ENCODE results near the gene TBCCD1.

Gene TBCCD1

GRCh38 chr3:186612065-186612464, 44.9 kb upstream of the TBCCD1 start:
- no peak for TF ChIP-seq CTCF (IDR thresholded peaks at IDR 0.05; ENCODE audit: low read depth, low read length)
- DNase-seq (ENCODE audit: extremely low read depth, low read depth), result no peak

- peak; percentile 29 for TF ChIP-seq CTCF (IDR thresholded peaks at IDR 0.05; ENCODE audit: low read depth, low read length)
- no peak for DNase-seq (ENCODE audit: extremely low read depth, low read depth)
These were observed 42.2 kb upstream of the TBCCD1 start for GRCh38 chr3:186609247-186609868.

DNA sequence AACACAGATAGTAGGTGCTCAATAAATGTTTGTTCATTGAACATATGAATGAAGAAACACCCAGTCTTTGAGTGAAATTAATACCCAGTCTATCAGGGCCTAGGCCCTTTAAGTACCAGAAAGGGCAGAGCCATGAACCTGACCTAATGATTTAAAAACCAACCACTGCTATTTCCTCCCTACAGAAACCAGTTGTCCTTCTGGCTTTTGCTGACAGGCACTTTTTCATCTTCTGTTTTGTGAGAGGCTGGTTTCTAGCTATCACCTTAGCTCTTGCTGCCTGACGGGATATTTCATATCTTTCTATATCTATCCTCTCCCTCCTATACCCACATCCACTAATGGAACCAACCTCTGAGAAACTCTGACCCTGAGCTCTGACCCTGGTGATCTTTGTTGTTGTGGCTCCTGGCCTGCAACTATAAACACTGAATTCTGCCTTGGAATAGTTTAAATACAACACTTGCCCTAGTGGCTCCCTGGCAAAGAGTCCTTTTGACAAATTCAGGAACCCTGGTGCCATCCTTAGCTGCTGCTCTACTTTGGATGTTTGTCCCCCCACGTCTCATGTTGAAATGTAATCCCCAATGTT, 41.6 kb upstream of the TBCCD1 start:
- no peak for TF ChIP-seq CTCF (IDR thresholded peaks at IDR 0.05; ENCODE audit: low read depth, low read length)
- DNase-seq (ENCODE audit: extremely low read depth, low read depth), result no peak

- DNase-seq (ENCODE audit: extremely low read depth, low read depth), result no peak
- no peak for TF ChIP-seq CTCF (IDR thresholded peaks at IDR 0.05; ENCODE audit: low read depth, low read length)
These were observed 38.7 kb upstream of the TBCCD1 start for GRCh38 chr3:186605561-186606545.

- no peak for DNase-seq (ENCODE audit: extremely low read depth, low read depth)
- TF ChIP-seq CTCF (IDR thresholded peaks at IDR 0.05; ENCODE audit: low read depth, low read length), result no peak
These were observed 37.9 kb upstream of the TBCCD1 start for GRCh38 chr3:186605078-186605477.

- DNase-seq (ENCODE audit: extremely low read depth, low read depth), result no peak
- TF ChIP-seq CTCF (IDR thresholded peaks at IDR 0.05; ENCODE audit: low read depth, low read length), result no peak
These were observed 36.0 kb upstream of the TBCCD1 start for GRCh38 chr3:186603159-186603558.

GRCh38 chr3:186600896-186601295, 33.8 kb upstream of the TBCCD1 start:
- no peak for TF ChIP-seq CTCF (IDR thresholded peaks at IDR 0.05; ENCODE audit: low read depth, low read length)
- no peak for DNase-seq (ENCODE audit: extremely low read depth, low read depth)

Data from AG09319 (cell line).